ENCODE measurements around the gene DDX59. TPM values are rescaled to one million over a fixed set of nuclear protein-coding genes. Genes with fewer than 3 reads are reported as not detected.

DDX59 gene
- total RNA-seq, 2 experiments from 2014 or later: 17.4 to 19.4 TPM

DNA sequence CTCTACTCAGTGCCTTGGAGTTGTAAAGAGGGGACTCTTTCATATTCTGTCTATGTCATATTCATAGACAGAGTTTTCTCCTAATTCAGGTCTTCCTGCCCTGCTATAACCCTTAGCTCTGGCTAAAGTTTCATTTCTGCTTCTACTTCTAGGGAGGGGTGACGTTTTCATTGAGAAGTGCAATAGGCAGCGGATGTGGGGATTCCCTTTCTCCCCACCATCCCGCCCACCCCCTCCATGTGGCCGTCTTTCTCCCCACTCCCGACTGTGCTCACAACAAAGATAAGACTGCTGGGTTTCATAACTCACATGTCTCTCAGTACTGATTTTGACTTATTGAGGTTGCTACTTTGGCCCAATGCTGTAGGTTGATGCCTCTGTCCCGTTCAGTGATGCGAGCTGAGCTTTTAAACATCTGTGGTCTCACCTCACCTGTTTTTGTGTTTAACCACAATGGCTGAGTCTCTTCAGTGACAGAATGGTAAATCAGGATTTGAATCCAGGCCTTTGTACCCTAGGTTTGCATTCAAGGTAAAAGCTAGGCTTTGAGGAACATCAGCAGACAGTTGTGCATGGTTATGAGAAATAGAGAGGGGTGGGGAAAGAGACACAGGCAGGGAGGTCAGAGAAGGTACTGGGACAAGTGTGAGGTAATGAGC is 41.4 kb downstream of the DDX59 start:
- H3K9me3 Mint-ChIP-seq (ENCODE audit: low read depth): no peaks in the 10 kb centered on the region
- DNase-seq (peak; percentile 74), ATAC-seq (peak; percentile 66)
- ChIA-PET POLR2A (interaction anchor here (0.6 kb wide), 1 partner anchor 775 kb away, joined by 3 read pairs; no protein-coding TSS in a partner anchor), CTCF (interaction anchor here (2.1 kb wide), 1 partner anchor 174 kb away, joined by 6 read pairs; no protein-coding TSS in a partner anchor)
- H3K27ac Mint-ChIP-seq: peak overlapping the region; percentile 45
- H3K27me3 Mint-ChIP-seq: no peaks in the 10 kb centered on the region
- intact Hi-C loops (cut with DNase I, micrococcal nuclease): loop anchor here in 1 of 2 experiments (5.0 kb wide), 1 partner anchor 259 kb away; no protein-coding TSS in a partner anchor
- peaks cover 37% of the 10 kb centered on the region for H3K4me1 Mint-ChIP-seq
- H3K36me3 Mint-ChIP-seq (ENCODE audit: low read depth): no peaks in the 10 kb centered on the region
- no peak overlapping the region for H3K4me3 Mint-ChIP-seq

DNA sequence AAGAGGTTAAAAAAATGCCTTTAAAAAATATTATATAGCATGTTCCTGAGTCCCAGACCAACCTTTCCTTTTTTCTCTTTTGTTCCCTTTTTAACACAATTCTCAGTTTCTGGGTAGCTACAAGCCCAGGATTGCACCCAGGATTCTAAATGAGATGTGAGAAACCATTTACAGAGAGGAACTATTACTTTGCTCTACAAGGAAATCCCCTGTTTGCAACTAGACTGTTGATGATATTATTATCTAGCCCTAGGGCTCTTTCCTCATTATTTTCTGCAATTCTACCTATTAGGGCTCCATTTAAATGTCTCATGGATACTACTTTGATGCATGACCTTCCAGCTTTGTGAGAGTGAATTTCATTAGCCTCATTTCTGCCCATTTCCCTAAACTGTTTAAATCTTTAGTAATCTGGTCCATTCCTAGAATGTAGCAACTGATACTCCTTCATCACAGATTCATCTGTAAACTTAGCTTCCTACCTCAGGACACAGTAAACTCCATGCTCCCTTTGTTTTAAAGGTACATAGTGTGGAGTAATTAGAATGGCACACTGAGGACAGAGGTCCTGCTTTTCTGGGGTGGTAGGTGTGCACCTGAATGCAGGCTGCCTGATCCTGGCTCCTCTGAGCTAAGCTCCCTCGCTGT is 42.0 kb downstream of the DDX59 start:
- intact Hi-C loops (cut with DNase I, micrococcal nuclease): loop anchor here in 1 of 2 experiments (5.0 kb wide), 1 partner anchor 260 kb away; no protein-coding TSS in a partner anchor
- no peaks in the 10 kb centered on the region for H3K9me3 Mint-ChIP-seq (ENCODE audit: low read depth)
- H3K27ac Mint-ChIP-seq: no peak overlapping the region
- ChIA-PET CTCF (interaction anchor here (0.6 to 2.1 kb wide), 4 partner anchors 174 to 261 kb away, joined by 3 to 6 read pairs (median 4); no protein-coding TSS in a partner anchor), POLR2A (no interaction called here)
- DNase-seq (no peak), ATAC-seq (no peak)
- H3K4me1 Mint-ChIP-seq: peaks cover 37% of the 10 kb centered on the region
- no peaks in the 10 kb centered on the region for H3K27me3 Mint-ChIP-seq
- no peak overlapping the region for H3K4me3 Mint-ChIP-seq
- H3K36me3 Mint-ChIP-seq (ENCODE audit: low read depth): no peaks in the 10 kb centered on the region

DNA sequence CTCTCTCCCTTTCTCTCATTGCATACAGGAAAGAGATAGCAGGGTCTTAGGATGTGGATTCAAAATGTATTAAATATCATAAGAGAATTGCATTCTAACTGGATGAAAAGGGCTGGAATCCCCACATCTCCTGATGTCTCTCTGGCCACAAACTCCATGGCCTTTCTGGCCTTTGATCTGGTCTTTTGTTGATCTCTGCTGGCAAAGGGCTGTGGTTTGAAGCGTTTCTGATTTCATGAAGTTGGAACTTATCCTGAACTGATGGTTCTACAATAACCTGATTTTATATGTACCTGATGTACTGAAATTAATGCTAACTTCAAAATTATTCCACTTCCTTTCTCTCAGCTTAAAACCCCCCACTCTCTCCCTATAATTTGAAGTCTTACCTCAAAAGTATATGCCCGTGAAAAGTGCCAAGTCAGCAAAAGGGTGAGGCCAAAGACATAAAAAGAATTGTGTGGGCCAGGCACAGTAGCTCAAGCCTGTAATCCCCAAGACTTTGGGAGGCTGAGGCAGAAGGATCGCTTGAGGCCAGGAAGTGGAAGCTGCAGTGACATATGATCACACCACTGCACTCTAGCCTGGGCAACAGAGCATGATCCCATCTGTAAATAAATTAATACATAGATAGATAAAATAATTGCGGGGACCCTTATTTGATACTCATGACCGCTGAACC is 42.7 kb downstream of the DDX59 start:
- DNase-seq (no peak), ATAC-seq (no peak)
- H3K4me1 Mint-ChIP-seq: peaks cover 37% of the 10 kb centered on the region
- intact Hi-C loops (cut with DNase I, micrococcal nuclease): loop anchor here in 1 of 2 experiments (5.0 kb wide), 1 partner anchor 260 kb away; no protein-coding TSS in a partner anchor
- no peak overlapping the region for H3K4me3 Mint-ChIP-seq
- H3K27me3 Mint-ChIP-seq: no peaks in the 10 kb centered on the region
- ChIA-PET POLR2A (no interaction called here), CTCF (interaction anchor here (0.6 to 2.1 kb wide), 4 partner anchors 175 to 261 kb away, joined by 3 to 6 read pairs (median 4); no protein-coding TSS in a partner anchor)
- no peaks in the 10 kb centered on the region for H3K9me3 Mint-ChIP-seq (ENCODE audit: low read depth)
- no peak overlapping the region for H3K27ac Mint-ChIP-seq
- no peaks in the 10 kb centered on the region for H3K36me3 Mint-ChIP-seq (ENCODE audit: low read depth)

DNA sequence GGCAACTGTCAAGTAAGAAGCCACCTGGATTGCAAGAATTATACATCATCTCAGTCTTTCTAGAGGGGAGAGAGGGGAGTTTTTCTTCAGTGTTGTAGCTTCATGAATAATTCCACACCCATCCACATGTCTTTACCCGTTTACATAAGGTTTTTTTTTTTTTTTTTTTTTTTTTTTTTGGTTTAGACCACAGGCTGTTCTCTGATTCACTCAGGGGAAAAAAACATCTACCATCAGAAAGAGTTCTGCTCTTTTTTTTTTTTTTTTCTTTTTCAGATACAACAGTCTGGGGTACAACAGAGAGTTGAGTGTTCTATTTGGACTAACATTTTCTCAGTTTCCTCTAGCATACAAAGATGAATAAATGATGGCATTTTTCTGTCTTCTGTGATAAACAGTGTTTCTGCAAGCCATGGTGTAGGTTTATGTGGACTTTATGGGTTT is 44.3 kb downstream of the DDX59 start:
- Mint-ChIP-seq H3K4me3 (peak overlapping the region; percentile 28), H3K27me3 (no peaks in the 10 kb centered on the region), H3K36me3 (ENCODE audit: low read depth) (no peaks in the 10 kb centered on the region), H3K9me3 (ENCODE audit: low read depth) (no peaks in the 10 kb centered on the region), H3K4me1 (peaks cover 41% of the 10 kb centered on the region), H3K27ac (peak overlapping the region; percentile 47)
- DNase-seq: no peak
- ATAC-seq: peak; percentile 64
- intact Hi-C loops (cut with DNase I, micrococcal nuclease): loop anchor here (1.0 to 5.0 kb wide), 6 partner anchors 44 to 262 kb away; partner anchors contain the start of gene DDX59 (in 1 of the 2)
- ChIA-PET POLR2A (interaction anchor here (0.7 kb wide), 1 partner anchor 488 kb away, joined by 9 read pairs; no protein-coding TSS in a partner anchor), CTCF (interaction anchor here (0.8 to 0.9 kb wide), 3 partner anchors 15 to 394 kb away, joined by 3 read pairs; no protein-coding TSS in a partner anchor)

DNA sequence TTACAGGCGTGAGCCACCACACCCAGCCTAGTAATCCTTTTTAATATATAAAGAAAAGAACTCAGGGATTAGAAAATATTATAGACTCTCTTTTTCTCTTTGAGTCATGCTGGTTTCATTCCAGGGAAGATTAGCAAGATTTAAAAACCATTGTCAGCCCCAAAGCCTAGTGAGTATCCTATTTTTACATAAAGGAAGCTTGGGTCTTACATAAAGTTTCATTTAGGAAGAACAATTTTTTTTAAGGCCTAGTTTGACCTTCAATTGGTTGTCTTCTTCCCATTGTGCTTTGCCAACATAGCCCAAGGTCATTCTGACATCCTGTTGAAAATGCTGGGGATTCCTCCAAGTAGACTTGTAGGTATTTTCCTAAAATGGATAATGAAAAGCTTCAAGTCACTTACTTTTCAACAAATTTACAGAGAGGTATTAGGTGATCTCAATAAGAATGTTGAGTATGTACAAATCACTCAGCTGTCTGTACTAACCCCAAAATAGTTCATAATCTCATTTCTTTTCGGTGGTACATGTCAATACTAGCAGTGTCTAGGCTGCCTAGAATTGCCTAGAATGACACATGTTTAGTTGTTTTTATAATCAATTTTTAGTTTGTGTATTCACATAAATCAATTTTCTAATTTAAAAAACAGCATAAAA is 44.9 kb downstream of the DDX59 start:
- Mint-ChIP-seq H3K36me3 (ENCODE audit: low read depth) (no peaks in the 10 kb centered on the region), H3K9me3 (ENCODE audit: low read depth) (no peaks in the 10 kb centered on the region), H3K4me1 (peaks cover 44% of the 10 kb centered on the region), H3K4me3 (no peak overlapping the region), H3K27me3 (no peaks in the 10 kb centered on the region), H3K27ac (peak overlapping the region; percentile 47)
- CTCF ChIA-PET: interaction anchor here (0.8 to 0.9 kb wide), 3 partner anchors 15 to 395 kb away, joined by 3 read pairs; no protein-coding TSS in a partner anchor
- no peak for DNase-seq
- POLR2A ChIA-PET: interaction anchor here (0.7 kb wide), 2 partner anchors 96 to 489 kb away, joined by 4 to 9 read pairs; no protein-coding TSS in a partner anchor
- intact Hi-C loops (cut with DNase I, micrococcal nuclease): loop anchor here (1.0 to 5.0 kb wide), 8 partner anchors 44 to 417 kb away; partner anchors contain the start of gene DDX59 (in 1 of the 2)
- no peak for ATAC-seq

DNA sequence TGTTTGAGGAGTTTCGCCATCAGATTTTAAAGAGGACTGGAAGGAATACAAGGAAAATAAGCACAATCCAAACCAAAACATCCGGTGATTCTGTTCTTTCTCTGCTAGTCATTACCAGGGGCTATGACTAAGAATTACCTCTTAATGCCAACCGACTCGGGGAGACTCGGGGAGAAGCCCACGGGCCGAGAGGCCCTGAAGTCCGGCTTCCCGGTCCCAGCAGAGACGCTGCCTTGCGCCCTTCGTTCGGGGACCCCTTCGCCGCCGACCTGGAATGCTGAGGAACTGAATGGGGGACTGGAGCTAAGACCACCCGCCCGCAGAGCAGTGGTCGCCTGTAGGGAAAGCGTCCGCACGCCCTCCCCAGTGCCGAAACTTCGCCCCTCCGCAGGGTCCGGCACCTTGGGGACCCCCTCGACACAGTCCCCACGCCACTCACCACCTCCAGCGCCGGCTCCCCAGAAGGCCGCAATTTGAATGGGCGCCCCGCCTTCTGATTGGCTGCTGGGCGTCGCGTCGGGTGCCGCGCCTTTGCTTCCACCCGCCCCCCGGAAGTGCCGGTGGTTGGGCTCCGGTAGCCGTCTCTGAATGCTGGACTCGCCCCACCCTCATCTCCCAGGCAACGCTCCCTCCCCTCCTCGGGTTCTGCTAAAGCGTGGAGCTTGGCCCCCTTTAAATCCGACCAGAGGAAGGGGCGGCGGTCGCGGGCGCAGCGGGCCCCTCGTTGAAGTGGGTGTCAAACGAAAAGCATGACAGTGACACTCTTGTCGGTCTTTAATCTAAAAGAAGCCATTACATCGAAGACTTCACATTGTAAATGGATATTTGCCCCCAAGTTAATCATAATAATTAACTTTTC is 49.2 kb downstream of the DDX59 start, which contains the start of gene KIF14:
KIF14 (minus strand) TSS at position 479 of the 859 bp plus-strand sequence. CDS start 2,028 bp downstream, outside the sequence.
- H3K4me3 Mint-ChIP-seq: peak within 1 kb of the TSS; percentile 84
- ChIA-PET POLR2A (interaction anchor here (0.5 to 2.6 kb wide), 2 partner anchors 40 to 49 kb away, joined by 5 to 15 read pairs; partner anchors contain the start of gene DDX59), CTCF (interaction anchor here (0.7 to 5.7 kb wide), 5 partner anchors 13 to 351 kb away, joined by 3 to 90 read pairs (median 5); no protein-coding TSS in a partner anchor)
- H3K9me3 Mint-ChIP-seq (ENCODE audit: low read depth): no peaks in the 10 kb centered on the region
- peaks cover 4% of the 10 kb centered on the region for H3K36me3 Mint-ChIP-seq (ENCODE audit: low read depth)
- intact Hi-C loops (cut with DNase I, micrococcal nuclease): loop anchor here (1.0 to 5.0 kb wide), 10 partner anchors 49 to 534 kb away; partner anchors contain the start of genes CAMSAP2 (in 1 of the 2), DDX59 (in 1 of the 2), TMEM9 (in 1 of the 2) and ZNF281 (in 1 of the 2)
- DNase-seq (peak; percentile 96), ATAC-seq (peak; percentile 93)
- no peaks in the 10 kb centered on the region for H3K27me3 Mint-ChIP-seq
- peaks cover 24% of the 10 kb centered on the region for H3K4me1 Mint-ChIP-seq
- peak within 1 kb of the TSS; percentile 88 for H3K27ac Mint-ChIP-seq

DNA sequence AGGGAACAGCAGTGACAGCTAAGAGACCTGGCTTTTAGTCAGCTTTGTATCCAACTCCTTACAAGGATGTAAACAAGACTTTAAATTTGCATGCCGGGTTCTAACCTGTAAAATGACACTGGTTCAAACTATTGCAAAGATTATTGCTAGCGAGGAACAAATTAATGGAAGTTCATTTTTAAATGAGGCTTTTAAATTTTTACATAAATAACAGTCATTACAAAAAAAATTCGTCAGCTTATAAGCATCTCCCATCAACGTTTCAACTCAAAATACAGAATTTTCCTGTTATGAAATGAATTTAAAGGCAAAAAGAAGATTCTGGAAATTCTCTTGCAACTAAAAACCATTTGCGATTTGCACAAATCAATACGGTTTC is 49.8 kb downstream of the DDX59 start:
- ATAC-seq: no peak
- Mint-ChIP-seq H3K4me1 (peaks cover 18% of the 10 kb centered on the region), H3K9me3 (ENCODE audit: low read depth) (no peaks in the 10 kb centered on the region), H3K27me3 (no peaks in the 10 kb centered on the region), H3K4me3 (peak overlapping the region; percentile 84), H3K27ac (peak overlapping the region; percentile 88), H3K36me3 (ENCODE audit: low read depth) (peaks cover 4% of the 10 kb centered on the region)
- intact Hi-C loops (cut with DNase I, micrococcal nuclease): loop anchor here (1.0 to 5.0 kb wide), 10 partner anchors 49 to 534 kb away; partner anchors contain the start of genes CAMSAP2 (in 1 of the 2), DDX59 (in 1 of the 2), TMEM9 (in 1 of the 2) and ZNF281 (in 1 of the 2)
- POLR2A ChIA-PET: no interaction called here
- no peak for DNase-seq
- CTCF ChIA-PET: interaction anchor here (0.8 to 5.7 kb wide), 3 partner anchors 51 to 181 kb away, joined by 3 to 90 read pairs (median 3); partner anchors contain the start of gene DDX59

DNA sequence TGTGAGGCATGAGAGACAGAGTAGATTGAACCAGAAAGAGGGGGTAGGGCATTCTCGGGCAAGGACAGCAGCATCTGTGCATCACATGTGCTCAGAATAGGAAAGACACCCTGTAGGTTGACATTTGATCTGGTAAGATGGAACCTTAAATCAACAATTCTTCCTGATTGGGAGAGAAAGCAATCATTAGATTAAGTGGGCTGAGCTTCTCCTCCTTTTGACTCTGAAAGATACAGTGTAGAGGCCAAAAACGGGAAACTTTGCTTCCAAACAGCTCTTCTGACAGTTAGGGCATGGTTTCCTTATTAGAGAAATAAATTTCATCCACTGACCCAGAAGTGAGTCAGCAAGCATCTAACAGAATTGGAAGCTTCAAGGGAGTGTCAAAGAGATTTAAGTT is 58.9 kb downstream of the DDX59 start:
- peaks cover 15% of the 10 kb centered on the region for H3K36me3 Mint-ChIP-seq (ENCODE audit: low read depth)
- no peaks in the 10 kb centered on the region for H3K27me3 Mint-ChIP-seq
- ChIA-PET CTCF (interaction anchor here (1.0 to 1.5 kb wide), 3 partner anchors 12 to 193 kb away, joined by 3 to 6 read pairs (median 4); no protein-coding TSS in a partner anchor), POLR2A (no interaction called here)
- ATAC-seq (no peak), DNase-seq (no peak)
- H3K4me3 Mint-ChIP-seq: no peak overlapping the region
- no peaks in the 10 kb centered on the region for H3K4me1 Mint-ChIP-seq
- no peaks in the 10 kb centered on the region for H3K9me3 Mint-ChIP-seq (ENCODE audit: low read depth)
- no peak overlapping the region for H3K27ac Mint-ChIP-seq
- intact Hi-C loops (cut with DNase I, micrococcal nuclease): no loop called here

DNA sequence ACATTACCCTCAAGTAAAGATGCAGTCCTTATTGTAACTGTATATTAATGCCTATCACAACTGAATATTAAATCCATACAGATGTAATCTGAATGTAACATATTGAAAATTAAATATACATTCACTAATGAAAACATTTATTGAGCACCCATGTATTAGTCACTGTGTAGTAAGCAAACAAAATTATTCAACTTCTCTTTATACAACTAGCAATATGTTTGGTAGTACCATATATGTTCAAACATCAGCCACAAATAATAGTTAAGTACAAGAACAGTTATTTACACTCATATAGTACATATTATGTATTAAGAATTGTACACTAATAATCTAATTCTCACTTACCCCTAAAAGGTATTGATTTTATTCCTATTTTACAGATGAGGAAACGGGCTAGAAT is 67.1 kb downstream of the DDX59 start:
- ATAC-seq (no peak), DNase-seq (no peak)
- ChIA-PET CTCF (no interaction called here), POLR2A (no interaction called here)
- H3K36me3 Mint-ChIP-seq (ENCODE audit: low read depth): peaks cover 16% of the 10 kb centered on the region
- no peak overlapping the region for H3K27ac Mint-ChIP-seq
- H3K4me1 Mint-ChIP-seq: no peaks in the 10 kb centered on the region
- H3K27me3 Mint-ChIP-seq: no peaks in the 10 kb centered on the region
- H3K4me3 Mint-ChIP-seq: no peak overlapping the region
- no peaks in the 10 kb centered on the region for H3K9me3 Mint-ChIP-seq (ENCODE audit: low read depth)
- intact Hi-C loops (cut with DNase I, micrococcal nuclease): no loop called here
